GM21717 (cell line): Measurements from ENCODE around the gene COL4A2.

Source experiments
- ATAC-seq: cut with Tn5 transposase; IDR thresholded peaks from one replicate; pipeline ENCODE4 v1.9.1; 2021; ENCODE audit warnings: mild to moderate bottlenecking, moderate library complexity; ENCODE audit not compliant: unreplicated experiment

COL4A2 gene

DNA sequence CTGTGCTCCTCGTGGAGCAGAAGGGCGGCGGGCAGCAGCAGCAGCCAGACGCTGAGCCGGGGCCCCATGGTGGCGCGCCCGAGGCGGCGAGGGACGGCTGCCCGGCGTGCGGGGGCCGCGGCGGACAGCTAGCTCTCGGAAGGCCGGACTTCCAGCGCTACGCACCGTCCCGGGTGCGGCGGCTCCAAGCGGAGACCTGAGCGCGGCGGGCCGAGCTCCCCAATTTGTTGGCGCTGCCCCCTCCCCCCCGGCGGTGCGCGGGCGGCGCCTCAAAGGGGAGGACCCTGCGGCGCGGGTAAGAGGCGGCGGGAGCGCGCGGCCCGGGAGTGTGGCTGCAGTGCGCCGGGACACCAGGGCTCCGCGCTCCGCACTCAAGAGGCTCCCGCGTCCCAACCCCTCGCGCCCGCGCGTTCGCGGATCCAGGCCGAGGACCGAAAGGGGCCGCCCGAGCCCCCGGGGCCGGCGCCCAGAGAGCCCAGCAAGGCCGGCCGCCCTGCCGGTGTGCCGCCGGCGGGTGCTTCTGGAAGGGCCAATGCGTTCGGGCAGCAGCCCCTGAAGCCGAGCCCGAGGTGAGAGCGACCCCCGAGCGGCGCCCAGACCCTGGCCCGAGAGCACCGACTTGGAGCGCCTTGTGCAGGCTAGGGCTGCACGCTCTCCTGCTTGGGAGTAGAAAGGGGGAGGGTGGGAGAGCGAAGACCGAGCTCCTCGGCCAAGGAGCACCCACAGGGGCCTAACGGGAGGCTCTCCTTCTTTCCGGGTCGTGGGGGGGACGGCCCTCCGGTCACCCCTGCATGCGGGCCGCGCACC lies at the start of gene COL4A2, which contains the start of gene COL4A1:
TSS of gene COL4A2 (plus strand) at position 325 of the 807 bp plus-strand sequence. CDS start 620 bp downstream, outside the sequence.
TSS of gene COL4A1 (minus strand) at position 198 of the 807 bp plus-strand sequence. CDS start at position 68, 130 bp downstream.
- no peak for ATAC-seq

DNA sequence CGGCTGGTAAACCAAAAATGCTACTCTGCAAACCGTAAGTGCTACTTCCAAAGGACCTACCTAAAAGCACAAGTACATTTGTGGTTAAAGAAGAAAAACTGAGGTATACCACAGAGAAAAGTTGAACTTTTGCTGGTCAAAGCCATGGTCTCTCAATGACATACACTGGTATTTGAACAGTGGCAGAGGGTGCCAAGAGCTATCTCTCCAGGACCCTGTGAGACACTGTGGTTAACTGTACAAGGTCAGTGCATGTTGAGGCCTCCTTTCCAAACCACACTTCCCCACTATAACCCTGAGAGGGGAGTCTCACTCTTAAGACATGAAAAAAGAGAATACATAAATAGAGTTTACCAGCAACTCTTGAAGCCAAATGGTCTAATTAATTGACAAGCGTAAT lies 49.7 kb upstream of the COL4A2 start:
- no peak for ATAC-seq

DNA sequence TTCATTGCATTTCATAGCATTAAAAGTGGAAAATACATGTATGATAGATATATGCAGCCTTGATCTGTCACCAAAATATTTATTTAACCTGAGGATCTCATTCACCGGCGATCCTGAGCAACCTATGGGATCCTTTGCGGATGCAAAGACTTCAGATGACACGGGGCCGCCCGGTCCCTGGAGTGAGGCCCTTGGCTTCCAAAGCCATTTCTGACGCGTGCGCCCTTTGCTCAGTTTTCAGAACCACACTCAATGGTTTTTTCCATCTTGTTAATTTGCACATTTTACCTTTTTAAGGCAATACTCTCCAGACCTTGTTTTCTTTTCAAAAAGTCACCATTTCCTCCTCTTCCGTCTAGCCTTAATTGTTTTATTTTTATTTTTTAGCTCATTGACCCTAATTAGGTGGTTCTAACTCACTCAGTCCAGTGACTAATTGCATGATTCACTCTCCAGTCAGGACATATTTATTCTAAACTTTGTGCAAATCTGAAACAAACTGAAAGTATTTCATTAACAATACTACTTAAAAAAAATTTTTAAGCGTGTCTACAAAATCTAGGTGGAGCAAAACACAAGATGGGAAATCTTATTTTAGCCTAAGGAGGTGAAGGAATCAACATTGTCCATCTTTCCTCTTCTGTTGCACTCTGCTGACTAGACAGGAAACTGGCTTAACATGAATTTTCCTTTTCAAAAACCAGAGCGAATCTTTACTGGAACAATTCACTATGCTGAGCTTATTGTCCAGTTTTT lies 48.0 kb upstream of the COL4A2 start:
- ATAC-seq: no peak

DNA sequence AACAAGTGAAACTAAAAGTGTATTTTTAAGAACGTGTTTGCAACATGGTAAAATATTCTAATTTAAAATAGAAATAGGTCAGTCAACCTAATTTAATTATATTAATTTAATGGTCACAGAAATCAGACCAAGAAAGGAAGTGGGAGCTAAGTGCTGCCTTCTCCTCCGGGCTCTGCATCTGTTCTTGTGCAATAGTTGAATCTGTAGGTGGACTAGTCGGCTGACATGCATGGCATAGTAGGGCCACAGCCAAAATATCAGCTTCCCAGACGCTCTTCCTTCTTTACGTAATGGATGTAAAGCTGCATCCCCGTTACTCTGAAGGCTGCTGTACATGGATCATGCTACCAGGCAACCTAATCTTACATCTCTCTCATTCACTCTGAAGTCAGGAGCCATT lies 47.4 kb upstream of the COL4A2 start:
- ATAC-seq: no peak

DNA sequence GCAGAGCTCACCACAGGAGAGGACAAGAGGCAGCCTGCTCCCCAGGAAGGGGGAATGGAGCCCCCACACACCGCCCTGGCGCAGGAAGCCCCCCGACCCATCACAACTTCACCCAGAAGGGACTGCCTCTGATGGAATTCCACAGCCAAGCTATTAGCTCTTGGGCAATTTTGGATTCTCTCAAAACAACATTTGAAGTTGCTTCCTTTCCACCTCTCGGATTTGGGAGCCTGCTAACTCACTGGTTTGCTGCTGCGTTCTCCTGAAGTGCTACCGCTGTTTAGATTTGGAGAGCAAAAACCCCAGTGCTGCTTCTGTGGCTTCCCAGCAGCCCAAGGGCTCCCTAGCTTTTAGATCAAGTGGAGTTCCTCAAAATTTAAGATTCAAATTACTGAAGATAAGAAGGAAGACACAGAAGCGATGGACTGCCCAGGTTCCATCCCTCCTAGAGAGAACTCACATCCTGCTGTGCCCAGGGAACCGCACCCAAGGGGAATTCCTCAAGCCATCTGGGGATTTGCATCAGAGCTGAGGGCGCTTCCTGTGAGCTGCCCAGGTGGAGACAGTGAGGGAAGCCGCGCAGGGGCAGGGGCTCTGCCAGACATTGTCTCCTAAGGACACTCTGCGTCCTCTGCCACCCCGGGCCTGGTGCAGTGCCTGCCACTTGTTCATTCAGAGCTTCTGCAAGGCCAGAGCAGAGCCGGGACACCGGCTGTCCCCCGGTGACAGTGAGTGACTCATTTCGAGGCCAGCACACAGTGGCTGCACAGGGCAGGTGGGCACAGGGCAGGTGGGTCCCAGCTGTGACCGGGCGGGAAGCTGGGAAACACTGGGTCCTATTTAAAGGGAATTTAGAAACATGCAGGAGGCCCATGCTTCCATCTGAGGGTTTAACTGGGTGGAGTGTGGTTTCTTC lies 45.7 kb upstream of the COL4A2 start:
- ATAC-seq: no peak

DNA sequence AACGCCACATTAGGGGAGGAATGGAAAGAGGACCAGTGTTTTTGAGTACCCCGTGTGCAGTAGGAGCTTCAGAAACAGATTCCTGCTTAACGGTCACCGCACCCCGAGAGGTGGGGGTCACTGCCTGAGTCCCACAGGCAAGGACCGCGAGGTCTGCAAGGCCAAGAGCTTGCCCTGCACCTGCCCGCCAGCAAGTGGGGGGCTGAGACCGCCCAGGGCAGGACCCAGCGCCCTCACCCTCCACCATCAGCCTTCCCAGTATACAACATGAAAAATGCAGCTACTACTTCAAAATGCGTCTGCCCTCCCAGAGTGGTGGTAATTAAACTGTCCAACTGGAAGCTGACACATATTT lies 45.0 kb upstream of the COL4A2 start:
- no peak for ATAC-seq

DNA sequence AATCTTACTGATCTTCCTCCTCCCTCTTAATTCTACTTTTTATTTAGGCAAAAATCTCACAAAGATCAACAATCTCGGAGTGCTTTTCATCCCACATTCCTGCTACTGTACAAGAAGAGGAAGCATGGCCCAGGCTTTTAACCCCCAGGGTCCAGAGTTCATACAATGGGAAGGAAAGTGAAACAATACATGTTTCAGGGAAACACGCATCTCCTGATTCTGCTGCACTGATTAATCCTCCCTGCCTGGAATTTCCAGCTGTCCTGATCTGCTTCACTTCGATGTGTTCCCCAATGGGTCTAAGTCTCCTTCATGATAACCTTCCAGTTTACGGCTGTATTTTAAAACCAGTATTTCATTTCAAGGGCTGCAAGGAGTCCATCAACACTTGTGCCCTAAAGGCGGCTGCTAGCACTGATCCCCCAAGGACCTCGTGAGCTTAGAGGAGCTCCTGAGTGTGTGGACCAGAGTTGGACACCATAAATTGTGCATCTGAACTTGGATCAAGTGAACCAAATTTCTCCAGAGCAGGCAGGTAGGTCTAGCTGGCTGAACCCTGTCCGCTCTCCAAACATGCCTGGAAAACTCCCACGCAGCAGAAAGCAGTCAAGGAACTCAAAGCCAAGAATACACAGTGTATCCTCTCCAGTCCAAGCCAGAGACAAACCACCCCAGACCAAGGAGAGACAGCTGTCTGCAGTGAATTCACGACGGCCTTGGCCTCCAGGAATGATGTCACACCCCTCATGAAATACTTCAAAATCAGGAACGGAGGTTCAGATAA lies 44.4 kb upstream of the COL4A2 start:
- no peak for ATAC-seq

DNA sequence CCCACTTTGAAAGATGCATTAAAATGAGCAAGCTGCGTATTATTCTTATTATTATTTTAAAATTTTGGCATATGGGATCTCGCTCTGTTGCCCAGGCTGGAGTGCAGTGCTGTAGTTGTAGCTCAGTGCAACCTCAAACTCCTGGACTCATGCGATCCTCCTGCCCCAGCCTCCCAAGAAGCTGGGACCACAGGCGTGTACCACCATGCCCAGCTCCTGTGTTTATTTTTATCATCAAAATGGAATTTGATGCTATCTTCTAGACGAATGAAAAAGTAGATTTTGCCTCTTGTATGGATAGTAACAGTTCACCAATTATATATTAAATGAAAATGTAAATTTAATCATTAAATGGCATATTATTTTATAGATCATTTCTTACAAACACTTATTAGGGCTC lies 43.7 kb upstream of the COL4A2 start:
- ATAC-seq: no peak

DNA sequence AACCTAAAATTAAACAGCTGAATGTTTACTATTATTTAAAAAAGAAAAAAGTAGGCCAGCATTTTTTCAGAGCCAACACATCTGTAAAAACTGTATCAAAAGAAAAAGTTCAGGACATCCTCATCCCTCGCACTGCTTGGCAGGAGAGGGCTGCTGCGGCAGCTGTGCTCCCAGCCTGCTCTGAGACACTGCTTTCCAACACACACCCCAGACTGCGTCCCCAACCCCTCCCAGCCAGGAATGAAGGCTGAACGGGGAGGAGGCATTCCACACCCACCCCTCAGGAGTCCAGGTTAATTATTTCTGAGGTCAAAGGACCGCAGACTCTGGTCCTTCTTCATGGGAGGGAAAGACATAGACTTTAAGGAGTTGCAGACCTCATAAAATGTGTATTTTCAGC lies 43.2 kb upstream of the COL4A2 start:
- ATAC-seq: no peak

DNA sequence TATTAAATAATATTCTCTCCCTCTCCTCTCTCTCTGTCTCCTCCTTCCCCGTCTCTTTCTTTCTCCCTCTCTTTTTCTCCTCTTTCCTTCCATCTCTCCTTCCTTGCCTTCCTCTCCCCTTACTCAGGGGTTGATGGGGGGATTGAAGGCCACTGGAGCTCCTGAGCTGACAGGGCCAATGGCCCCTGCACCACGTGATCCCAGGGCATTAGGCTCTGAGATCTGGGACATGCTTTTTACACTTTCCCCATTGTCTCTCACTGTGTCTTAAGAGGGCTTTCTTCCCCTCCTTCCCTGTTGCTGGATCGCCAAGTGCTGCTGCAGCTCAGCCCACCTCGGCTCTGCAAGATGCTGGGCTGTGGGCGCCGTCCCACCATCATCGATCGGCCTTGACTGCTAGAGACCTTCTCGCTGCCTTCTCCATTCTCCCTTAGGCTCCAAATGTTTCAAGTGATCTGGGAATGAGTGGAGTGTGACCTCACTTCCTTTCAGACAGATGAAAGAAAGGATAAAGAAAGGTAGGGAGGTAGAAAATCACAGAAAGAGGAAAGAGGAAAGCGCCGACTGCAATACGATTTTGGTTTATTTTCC lies 42.3 kb upstream of the COL4A2 start:
- no peak for ATAC-seq

DNA sequence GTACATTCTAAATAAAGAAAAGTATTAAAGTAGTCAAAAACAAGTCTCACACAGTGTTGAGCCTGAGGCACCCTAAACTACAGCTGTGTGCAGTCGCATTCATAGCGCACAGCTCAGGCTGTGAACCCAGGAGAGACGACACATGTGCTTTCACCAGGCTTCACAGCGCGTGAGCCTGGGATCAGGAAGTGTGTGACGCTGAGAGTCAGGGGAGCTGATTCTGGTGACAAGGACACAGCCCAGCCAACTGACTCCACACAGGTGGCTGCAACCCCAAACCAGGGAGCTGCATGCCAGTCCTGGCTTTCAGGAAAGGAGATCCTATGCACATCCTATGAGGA lies 41.8 kb upstream of the COL4A2 start:
- ATAC-seq: no peak

DNA sequence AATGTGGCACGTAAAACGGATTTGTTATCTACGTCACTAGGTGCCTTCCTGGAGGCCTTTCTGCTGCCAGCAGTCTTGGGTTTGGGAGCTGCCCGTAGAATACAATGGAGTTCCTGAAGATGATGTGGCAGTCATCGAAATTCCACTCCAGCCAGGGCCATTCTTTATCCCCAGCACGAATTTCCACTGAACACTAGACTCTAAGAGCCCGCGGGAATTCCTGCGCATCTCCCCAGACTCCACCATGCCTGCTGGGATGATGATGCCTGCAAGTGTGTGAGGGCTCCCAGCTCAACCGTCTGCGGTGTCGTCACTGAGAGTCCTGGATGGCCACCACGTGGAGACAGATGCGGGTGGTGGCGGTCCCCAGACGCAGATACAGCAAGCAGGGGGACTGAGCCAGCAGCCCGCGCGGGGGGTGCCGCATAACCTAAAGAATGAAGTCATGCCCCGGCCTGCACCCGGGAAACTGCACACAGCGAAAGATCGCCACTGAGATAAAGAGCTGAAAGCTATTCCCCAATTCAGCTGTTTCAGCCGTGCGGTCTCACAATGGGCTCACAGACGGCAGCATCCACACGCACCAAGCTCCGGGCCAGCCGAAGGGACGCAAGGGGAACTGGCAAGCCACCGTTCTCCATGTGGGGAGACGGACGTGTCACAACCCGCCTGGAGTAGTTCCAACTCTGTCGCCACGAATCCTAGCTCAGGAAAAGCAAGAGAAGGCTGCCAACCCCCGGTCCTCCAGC lies 41.2 kb upstream of the COL4A2 start:
- ATAC-seq: no peak

DNA sequence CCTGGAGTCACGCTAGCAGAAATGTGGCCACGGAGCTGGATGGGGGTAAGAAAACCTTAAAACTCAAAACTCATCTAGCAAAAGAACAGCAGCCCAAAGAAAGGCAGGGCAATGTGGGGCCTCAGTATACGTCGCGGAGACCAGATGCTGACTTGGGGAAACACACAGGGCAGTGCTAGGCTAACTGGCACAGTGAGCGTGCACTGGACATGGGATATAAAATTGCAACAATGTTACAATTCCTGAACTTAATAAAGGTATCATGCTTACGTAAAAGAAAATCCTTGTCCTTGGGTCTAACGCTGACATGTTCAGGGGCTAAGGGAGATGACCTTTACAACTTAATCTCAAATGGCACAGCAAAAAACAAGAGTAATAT lies 40.7 kb upstream of the COL4A2 start:
- no peak for ATAC-seq

DNA sequence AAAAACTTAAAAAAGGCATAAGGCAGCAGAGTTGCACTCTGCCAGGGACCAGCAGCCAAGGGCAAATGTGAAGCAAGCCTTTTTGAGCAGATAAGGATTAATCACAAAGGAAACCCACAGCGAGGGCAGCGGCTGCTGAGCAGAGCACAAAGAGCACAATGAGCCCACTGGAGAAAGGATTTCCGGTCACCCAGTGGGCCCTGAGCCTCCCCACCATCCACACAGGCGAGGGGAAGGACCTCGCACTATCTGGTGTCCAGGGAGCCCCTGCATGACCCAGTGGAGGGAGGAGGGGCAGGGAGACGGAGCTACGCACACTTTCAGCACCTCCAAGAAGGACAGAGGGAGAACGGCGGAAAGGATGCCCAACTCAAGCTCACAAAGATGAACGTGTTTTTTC lies 40.1 kb upstream of the COL4A2 start:
- no peak for ATAC-seq

DNA sequence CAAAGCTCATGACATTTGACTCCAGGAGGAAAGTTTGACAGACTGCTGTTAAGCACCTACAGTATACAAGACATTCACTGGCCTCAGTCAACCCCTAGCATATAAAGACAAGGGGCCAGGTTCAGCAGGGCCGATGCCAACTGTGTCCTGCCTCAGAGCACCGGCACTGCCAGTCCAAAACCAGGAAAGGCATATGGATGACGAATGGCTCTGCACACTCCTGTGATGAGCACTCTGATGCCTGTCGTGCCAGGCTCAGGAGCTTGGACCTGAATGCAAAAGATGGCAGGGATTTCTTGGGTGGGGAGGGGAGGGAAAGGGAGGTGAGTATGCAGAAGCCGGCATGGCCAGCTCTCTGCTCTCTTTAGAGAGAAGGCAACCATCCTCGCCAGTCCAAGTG lies 39.0 kb upstream of the COL4A2 start:
- no peak for ATAC-seq

DNA sequence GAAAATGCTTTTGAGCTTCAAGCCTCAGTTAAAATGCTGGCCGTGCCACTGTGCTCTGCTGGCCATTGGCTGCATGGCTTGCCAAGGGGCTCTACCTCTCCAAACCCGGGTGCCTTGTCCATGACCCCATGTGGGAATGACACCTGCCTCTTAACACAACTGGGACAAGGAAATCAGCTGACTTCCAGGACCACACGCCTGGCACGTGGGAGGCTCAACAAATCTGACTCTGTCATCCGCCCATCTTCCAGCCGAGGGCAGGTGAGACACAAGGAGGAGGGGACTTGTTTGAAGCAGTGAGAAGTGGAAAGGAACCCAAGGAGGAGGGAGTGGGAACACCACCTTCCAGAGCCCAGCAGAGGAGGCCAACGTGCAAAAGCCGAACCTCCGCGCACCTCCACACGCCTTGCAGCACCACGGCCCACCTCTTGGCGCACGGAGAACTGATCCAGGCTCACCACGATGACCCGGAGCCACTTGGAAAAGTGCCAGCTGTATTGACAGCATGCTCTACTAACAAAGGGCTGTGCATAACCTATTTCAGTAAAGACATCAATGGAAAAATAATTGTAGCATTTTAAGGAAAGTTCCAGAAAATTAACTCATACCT lies 38.4 kb upstream of the COL4A2 start:
- ATAC-seq: no peak

DNA sequence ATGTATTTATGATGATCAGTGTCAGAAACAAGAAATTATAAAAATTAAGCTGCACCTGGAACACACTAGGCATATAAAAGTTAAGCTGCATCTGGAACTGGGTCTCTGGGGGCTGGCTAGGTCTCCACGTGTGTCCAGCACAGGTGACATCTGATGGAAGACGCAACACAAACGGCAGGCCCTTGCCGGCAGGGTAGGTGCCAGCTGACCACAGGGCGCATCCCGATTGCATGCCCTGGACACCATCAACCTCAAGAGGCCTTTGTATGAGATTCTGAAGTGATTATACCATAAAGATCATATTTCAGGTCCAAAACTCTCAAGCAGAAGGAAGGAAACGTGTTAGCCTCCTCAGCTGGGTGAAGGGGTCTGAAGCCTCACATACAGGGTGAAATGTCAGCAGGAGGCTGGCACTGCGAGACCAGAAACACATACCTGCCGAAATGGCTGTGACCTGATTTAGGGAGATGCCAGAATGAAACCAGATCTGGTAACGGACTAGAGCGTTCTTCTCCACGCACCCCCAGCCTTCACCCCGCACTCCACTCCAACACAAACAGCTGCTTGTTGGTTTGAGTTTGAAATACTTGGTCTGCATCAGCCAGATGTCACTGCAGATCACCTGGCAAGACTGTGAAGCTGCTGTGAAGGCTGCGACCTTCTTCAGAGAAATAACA lies 37.4 kb upstream of the COL4A2 start:
- ATAC-seq: no peak

DNA sequence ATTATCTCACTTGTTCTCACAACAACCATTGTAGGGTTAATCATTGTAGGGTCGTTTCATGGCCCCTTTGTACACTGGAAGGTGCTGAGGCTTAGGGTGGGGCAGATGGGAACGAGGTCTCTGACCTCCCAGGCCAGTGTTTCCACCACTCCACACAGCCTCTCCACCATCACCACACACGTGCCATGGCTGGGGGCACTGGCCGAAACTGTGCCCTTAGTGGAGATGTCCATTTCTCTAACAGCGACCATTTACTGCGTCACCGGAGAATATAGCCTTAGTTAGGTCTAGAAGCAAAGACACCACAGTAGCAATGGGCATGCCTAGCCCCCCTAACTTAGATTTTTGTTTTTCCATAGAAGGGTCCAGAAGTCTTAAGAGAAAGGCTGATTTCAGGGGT lies 36.6 kb upstream of the COL4A2 start:
- no peak for ATAC-seq

DNA sequence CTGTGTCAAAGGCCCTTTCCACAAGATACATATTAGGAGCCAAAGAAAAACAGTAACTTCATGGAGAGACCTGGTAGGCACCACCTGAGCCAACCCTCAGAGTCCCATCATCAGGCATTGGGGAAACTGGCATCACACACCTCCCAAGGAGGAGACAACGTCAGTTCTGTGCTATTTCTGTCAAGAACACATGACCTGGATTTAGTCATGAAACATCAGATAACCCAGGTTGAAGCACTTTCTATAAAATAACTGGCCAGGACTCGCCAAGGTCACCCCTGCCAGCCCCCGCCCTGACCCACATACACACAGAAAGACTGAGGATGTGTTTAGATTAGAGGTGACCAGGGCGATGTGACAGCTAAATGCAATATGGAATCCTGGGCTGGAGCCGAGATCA lies 35.8 kb upstream of the COL4A2 start:
- no peak for ATAC-seq
